Uterus (tissue), 2 donors: Measurements from ENCODE around the gene TXNRD2.

Experiments
- POLR2A ChIP-seq, 2 donors: fragments of 450-650 bp; IDR thresholded peaks; one replicate each; pipeline ENCODE4 v1.6.1; 2016; ENCODE audit warnings: antibody characterized with exemption in 2 of 2, mild to moderate bottlenecking in 1 of 2, moderate library complexity in 1 of 2
- TF ChIP-seq, protein P1 (sequence below), 4 experiments: fragments of 200-600 bp in 2 of 4; fragments of 450-650 bp in 2 of 4; sonication (generic) in 2 of 4; IDR thresholded peaks; one replicate each; pipeline ENCODE4 v1.5.1; 2016 to 2019; ENCODE audit warnings: antibody characterized with exemption in 4 of 4, mild to moderate bottlenecking in 2 of 4, moderate library complexity in 1 of 4

DNA sequence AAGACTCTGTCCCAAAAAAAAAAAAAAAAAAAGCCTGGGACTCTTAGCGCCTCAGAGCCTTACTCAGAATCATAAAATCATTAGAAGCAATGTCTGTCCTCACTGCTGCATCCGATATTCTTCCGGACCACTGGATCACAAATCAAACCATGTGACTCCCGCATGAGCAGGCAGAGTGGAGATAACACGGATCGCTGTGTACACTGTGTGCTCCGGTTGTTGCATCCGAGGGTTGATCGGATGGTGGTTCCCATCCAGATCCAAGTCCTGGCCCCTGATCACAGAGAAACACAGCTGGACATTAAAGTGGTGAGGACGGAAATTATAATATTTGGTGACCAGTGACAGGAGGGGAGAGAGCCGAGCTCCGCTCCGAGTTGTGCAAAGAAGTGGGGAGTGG is 9.7 kb upstream of the TXNRD2 start:
- TF ChIP-seq, protein P1, sequence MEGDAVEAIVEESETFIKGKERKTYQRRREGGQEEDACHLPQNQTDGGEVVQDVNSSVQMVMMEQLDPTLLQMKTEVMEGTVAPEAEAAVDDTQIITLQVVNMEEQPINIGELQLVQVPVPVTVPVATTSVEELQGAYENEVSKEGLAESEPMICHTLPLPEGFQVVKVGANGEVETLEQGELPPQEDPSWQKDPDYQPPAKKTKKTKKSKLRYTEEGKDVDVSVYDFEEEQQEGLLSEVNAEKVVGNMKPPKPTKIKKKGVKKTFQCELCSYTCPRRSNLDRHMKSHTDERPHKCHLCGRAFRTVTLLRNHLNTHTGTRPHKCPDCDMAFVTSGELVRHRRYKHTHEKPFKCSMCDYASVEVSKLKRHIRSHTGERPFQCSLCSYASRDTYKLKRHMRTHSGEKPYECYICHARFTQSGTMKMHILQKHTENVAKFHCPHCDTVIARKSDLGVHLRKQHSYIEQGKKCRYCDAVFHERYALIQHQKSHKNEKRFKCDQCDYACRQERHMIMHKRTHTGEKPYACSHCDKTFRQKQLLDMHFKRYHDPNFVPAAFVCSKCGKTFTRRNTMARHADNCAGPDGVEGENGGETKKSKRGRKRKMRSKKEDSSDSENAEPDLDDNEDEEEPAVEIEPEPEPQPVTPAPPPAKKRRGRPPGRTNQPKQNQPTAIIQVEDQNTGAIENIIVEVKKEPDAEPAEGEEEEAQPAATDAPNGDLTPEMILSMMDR (IDR thresholded peaks at IDR 0.05) = no peak
- no peak for TF ChIP-seq POLR2A (IDR thresholded peaks at IDR 0.05)
